ENCODE results near the gene NUP210.

Gene NUP210

DNA sequence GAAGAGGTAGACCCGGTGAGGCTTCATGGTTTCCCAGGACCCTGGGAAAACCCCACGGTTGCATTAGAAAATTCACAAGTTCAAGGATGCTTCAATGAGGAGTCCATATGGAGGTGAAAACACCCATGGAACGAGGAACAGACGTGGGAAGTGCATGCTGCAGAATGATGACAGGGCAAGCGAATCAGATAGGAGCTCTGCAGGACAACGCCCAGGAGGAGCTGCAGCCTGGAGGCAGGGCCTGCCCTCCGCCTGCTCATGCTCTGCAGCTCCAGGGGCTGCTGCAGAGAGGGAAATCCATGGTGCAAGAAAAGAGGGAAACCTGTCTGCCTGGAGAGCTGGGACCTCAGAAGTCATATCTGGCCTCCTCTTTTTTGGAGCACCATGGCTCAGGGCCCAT is 61.5 kb downstream of the NUP210 start:
- in situ Hi-C loops (cut with HindIII; ENCODE audit: low pct_unique_long_range_greater_than_20kb, low sequenced_read_pairs) = no loop called here
- no peak for TF ChIP-seq JUND (IDR thresholded peaks at IDR 0.05; ENCODE audit: low read depth)
- no peak for DNase-seq (ENCODE audit: low read depth in 1 of 2, low spot score in 1 of 2)

DNA sequence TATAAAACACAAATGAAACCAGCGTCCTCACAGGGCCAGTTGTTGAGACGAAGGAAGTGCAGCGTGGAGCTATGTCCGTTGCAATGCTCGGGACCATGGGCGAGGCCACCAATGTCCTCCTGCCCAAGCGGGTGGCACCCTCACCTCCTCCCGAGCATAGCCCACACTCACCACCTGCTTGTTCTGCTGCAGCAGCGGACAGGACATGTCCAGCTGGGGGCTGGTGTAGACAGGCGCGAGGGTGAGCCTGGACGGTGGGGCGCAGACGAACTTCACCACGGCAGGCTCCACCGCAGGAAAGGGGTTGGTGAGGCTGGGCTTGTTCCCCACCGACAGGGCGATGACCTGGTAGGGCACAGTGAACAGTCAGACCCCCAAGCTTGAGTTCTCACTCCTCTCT is 62.1 kb downstream of the NUP210 start:
- no peak for DNase-seq (ENCODE audit: low read depth in 1 of 2, low spot score in 1 of 2)
- no peak for TF ChIP-seq JUND (IDR thresholded peaks at IDR 0.05; ENCODE audit: low read depth)
- in situ Hi-C loops (cut with HindIII; ENCODE audit: low pct_unique_long_range_greater_than_20kb, low sequenced_read_pairs) = no loop called here

DNA sequence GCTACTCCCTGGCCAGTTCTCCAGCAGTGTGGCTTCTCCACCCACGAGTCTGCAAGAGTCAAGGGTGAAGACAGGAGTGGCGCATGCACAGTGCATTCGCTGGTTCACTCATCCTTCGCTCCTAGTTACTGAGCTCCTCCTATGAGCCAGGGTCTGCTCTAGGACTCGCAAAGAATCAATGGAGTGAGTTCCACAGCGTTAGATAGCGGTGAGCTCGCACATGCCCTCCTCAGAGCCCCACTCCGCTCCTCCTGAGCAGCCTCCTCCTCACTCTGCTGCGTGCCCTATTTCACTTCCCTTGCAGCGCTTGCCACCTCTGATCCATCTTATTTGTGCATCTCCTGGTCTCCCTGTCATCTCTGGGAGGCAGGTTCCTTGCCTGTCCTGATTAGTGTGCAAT is 63.0 kb downstream of the NUP210 start:
- in situ Hi-C loops (cut with HindIII; ENCODE audit: low pct_unique_long_range_greater_than_20kb, low sequenced_read_pairs) = no loop called here
- no peak for TF ChIP-seq JUND (IDR thresholded peaks at IDR 0.05; ENCODE audit: low read depth)
- DNase-seq (ENCODE audit: low read depth in 1 of 2, low spot score in 1 of 2) = no peak

DNA sequence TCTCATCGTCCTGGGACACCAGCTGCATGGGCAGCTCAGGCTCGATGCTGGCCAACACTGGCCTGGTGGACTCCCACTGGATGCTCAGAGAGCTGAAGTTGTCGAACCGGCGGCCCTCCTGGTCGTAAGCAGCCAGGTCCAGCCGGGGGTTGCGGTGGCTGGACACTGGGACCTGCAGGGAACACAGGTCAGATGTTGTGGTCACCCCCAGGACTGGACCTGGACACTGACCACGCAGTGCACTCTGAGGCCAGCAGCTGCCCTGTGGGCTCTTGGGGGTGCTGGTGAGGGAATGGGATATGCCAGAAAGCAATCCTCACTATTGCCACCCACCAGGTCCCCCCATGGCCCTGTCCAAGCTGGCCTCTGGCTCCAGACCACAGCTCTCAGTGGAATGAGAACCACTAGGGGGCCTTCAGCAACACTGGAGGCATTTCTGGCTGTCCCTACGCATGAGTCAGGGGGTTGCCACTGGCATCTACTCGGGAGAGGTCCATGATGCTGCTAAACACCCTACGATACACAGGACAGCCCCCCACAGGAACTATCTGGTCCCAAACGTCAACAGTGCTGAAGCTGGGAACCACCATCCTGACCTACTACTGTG is 66.1 kb downstream of the NUP210 start:
- peak; percentile 13 to 45 for DNase-seq (ENCODE audit: low read depth in 1 of 2, low spot score in 1 of 2)
- TF ChIP-seq JUND (IDR thresholded peaks at IDR 0.05; ENCODE audit: low read depth) = no peak
- in situ Hi-C loops (cut with HindIII; ENCODE audit: low pct_unique_long_range_greater_than_20kb, low sequenced_read_pairs) = no loop called here

DNA sequence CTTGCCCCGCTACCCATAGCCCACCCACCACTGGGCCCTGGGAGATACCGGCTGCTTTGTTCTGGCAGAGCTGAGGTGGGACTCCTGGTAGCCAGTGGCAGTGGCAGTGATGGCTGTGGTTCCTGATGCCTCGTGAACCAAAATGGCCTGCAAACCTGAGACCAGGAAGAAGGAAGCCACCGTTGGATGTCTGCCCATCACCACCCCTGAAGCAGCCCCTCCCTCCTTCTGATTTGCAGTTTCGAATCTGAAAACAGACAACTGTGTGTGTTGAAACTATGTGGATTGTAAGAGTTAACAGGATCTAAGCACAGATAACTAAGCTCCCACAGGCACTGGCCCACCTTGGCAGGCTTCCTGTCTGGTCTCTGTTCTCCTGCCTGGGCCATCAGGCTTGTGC is 66.6 kb downstream of the NUP210 start:
- in situ Hi-C loops (cut with HindIII; ENCODE audit: low pct_unique_long_range_greater_than_20kb, low sequenced_read_pairs) = no loop called here
- TF ChIP-seq JUND (IDR thresholded peaks at IDR 0.05; ENCODE audit: low read depth) = no peak

DNA sequence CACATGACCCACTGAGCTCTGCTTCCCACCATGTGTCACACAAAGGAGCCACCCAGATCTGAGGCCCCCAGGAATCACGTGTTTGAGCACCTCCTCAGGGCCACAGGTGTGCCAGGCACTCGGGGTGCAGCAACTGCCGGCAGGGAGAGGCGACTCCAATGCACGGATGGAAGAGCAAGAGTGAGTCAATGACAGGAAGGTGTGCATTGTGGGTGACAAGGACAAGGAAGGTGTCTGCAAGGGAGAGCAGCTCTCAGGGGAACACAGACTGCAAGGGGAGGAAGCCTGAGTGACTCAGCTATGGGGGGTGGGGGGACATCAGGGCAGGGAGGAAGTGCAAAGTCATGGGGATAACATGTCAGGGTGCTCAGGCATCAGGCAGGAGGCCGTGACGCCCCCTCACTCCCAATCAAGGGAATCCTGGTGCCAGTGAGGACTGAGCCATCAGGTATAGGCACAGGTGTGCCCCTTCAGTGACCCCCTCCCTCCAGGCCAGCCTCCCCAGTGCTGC is 67.4 kb downstream of the NUP210 start:
- TF ChIP-seq JUND (IDR thresholded peaks at IDR 0.05; ENCODE audit: low read depth) = no peak
- no peak for DNase-seq (ENCODE audit: low read depth in 1 of 2, low spot score in 1 of 2)
- in situ Hi-C loops (cut with HindIII; ENCODE audit: low pct_unique_long_range_greater_than_20kb, low sequenced_read_pairs) = no loop called here

More for the DNA sequence above, 66.6 kb downstream of the NUP210 start:
- DNase-seq (ENCODE audit: low read depth in 1 of 2, low spot score in 1 of 2) = no peak

DNA sequence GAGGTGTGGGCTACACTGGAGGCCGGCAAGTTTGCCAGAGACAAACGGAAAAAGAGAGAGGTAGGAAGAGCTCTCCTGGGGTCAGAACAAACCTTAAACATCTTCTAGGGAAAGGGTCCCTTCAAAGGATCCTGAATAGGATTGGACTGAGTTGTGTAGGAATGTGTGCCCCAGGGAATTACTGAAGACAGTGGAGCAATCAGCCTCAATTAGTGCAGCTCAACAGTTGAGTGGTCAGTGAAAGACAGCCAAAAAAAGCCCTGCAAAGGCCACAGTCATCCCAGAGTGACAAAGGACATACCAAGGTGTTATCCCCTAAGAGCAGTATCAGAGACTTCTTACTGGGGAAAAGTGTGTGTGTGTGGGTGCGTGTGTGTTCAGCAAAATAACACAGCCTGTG is 70.3 kb downstream of the NUP210 start:
- DNase-seq (ENCODE audit: low read depth in 1 of 2, low spot score in 1 of 2) = no peak
- TF ChIP-seq JUND (IDR thresholded peaks at IDR 0.05; ENCODE audit: low read depth) = no peak

DNA sequence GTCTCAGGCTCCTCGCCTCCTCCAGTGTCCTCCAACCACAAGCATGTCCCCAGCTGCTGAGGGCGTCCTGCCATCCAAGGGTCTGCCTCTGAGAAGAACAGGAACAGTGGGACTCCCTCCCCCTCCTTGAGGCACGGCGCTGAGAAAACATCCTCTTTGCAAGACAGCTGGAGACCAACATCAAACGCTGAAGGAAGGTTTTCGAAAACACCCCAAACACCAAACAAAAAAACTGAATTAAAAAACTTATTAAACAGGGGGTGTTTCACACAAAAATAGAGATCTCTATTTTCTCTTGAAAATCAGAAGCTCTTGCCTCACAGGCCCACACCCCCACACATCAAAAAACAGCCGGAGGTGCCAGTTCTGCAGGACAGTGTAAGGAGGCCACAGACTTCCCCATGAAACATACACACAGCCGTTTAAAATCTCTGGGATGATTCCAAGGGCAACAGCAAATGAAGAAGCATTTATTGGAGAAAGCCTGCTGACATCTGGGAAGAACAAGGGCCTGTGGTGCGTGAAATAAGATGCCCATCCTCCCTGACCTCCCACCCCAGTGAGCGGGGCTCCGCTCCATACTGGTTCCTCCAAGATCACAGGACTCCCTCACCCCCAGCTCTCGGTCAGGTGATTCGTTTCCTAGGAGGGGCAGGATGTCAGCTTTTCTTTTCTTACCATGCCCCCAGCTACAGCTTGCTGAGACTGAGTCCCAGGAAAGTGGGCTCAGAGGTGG is 71.3 kb downstream of the NUP210 start:
- no peak for DNase-seq (ENCODE audit: low read depth in 1 of 2, low spot score in 1 of 2)
- no peak for TF ChIP-seq JUND (IDR thresholded peaks at IDR 0.05; ENCODE audit: low read depth)
- in situ Hi-C loops (cut with HindIII; ENCODE audit: low pct_unique_long_range_greater_than_20kb, low sequenced_read_pairs) = no loop called here

More for the DNA sequence above, 70.3 kb downstream of the NUP210 start:
- in situ Hi-C loops (cut with HindIII; ENCODE audit: low pct_unique_long_range_greater_than_20kb, low sequenced_read_pairs) = no loop called here

DNA sequence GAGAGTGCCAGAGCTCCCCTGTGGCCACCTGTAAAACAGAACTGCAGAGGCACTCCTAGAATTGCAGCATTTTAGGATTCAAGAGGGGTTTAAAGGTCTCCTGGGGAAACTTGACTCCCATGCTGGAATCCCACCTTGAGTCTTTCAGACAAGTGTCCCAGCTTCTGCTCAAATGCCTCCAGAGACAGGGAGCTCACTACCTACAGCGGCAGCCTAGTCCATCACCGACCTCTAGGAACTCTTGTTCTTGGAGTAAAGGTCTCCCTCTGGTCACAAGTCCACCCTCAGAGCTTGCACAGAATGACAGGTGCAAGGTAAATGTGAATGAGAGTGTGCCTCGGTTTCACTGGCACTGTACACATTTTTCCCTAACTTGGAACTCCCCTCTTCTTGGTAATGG is 72.0 kb downstream of the NUP210 start:
- TF ChIP-seq JUND (IDR thresholded peaks at IDR 0.05; ENCODE audit: low read depth) = no peak
- no peak for DNase-seq (ENCODE audit: low read depth in 1 of 2, low spot score in 1 of 2)
- in situ Hi-C loops (cut with HindIII; ENCODE audit: low pct_unique_long_range_greater_than_20kb, low sequenced_read_pairs) = no loop called here

DNA sequence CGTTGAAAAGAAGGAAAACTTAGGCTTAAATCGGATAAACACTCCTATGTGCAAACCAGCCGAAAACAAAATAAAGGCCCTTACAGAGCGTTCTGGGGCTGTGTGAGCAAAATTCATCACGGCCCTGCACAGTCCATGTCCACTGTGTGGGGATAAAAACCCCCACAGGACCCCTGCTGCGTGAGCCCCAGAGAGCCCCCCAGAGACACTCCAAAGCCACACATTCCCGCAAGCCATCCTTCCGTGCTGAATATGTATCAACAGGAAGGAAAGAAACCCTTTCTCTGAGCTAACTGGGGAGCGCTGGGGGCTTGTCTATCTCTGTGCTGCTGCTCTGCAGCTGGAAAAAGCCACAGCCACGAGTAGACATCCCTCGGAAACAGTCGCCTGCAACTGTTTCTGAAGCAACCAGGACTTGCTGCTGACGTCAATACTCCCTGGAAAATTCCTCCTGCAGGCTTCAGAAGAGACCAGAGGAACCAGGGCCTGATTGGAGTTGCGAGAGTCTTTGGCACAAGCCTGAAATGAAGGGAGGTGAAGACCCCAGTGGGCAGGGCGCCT is 72.7 kb downstream of the NUP210 start:
- no peak for DNase-seq (ENCODE audit: low read depth in 1 of 2, low spot score in 1 of 2)
- TF ChIP-seq JUND (IDR thresholded peaks at IDR 0.05; ENCODE audit: low read depth) = no peak
- in situ Hi-C loops (cut with HindIII; ENCODE audit: low pct_unique_long_range_greater_than_20kb, low sequenced_read_pairs) = no loop called here

DNA sequence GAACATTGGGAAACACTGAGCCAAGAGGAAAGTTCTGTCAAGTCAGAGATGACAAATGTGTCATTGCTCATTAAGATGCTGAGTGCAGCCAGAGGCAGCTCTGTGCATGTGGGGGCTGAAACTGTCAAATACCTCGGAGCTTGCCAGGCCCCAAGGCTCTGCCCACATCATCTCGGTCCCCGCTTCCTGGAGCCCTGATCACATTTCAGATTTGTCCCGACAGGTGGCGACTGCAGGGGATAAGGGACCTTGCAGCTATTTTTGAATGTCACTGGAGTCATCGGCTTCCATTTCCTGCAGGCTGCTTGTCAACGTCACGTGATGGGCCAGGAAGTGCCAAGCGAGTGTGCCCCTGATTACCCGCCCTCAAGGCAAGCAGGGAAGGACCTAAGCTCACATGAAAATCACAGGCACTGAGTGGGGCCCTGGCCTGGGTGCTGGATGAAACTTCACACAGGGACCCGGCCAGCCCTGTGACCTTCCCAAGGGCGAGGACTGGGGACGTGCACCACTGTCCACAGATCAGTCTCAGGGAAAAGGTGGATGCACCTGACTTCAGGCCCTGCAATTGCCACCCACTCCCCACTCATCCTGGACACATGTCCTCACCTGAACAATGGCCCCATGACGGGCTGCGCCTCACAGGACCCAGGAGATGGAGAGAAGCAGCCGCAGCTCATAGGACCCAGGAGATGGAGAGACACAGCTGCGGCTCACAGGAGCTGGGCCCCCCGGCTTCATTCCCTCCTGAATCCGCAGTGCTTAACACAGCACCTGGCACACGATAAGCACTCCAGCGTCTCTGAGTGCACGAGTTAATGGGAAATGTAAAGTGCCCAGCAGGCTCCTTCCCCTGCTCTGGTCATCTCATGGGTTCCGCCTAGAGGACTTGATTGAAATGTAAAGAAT is 73.4 kb downstream of the NUP210 start:
- peak; percentile 41 to 44 for DNase-seq (ENCODE audit: low read depth in 1 of 2, low spot score in 1 of 2)
- TF ChIP-seq JUND (IDR thresholded peaks at IDR 0.05; ENCODE audit: low read depth) = no peak
- in situ Hi-C loops (cut with HindIII; ENCODE audit: low pct_unique_long_range_greater_than_20kb, low sequenced_read_pairs) = no loop called here

DNA sequence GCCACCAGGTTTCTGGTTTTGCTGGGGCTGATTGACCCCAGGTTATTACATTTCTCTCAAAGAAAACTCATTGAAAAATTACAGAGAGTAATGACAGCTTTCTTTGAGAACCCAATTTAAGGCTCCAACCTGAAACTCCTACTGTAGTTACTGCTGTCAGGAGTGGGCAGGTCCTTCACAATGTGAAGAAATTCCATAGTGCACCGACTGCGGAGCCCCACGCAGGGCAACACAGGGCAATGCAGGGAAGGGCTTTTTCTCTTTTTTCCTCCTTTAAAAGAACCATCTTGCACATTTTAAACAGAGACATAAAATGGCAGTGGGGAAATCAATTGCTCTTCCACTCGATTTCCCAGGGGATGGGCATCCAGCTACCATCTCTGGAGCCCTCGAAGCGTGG is 74.3 kb downstream of the NUP210 start:
- in situ Hi-C loops (cut with HindIII; ENCODE audit: low pct_unique_long_range_greater_than_20kb, low sequenced_read_pairs) = no loop called here
- no peak for DNase-seq (ENCODE audit: low read depth in 1 of 2, low spot score in 1 of 2)
- no peak for TF ChIP-seq JUND (IDR thresholded peaks at IDR 0.05; ENCODE audit: low read depth)
